Measurements from ENCODE around the gene HHATL.

The HHATL gene

GRCh38 chr3:42729404-42730145 is 27.0 kb upstream of the HHATL start:
- H3K4me3 ChIP-seq (ENCODE audit: low read depth, low read length) = no peak overlapping the region
- no peaks in the 10 kb centered on the region for H3K4me1 ChIP-seq (ENCODE audit: control insufficient read depth, insufficient read depth, low read length)
- CTCF ChIA-PET = interaction anchor here (0.6 kb wide), 1 partner anchor 9 kb away, joined by 4 read pairs; no protein-coding TSS in a partner anchor
- POLR2A ChIA-PET = no interaction called here
- H3K27ac ChIP-seq (ENCODE audit: extremely low read depth, low read depth, low read length) = no peak overlapping the region
- TF ChIP-seq ZNF76 (tag by site-specific recombination; IDR thresholded peaks at IDR 0.05; ENCODE audit: borderline replicate concordance, low read depth) = no peak
- TF ChIP-seq ZNF214 (tag by site-specific recombination; IDR thresholded peaks at IDR 0.05; ENCODE audit: borderline replicate concordance) = no peak
- TF ChIP-seq ZNF423 (tag by site-specific recombination; IDR thresholded peaks at IDR 0.05) = no peak
- no peak for TF ChIP-seq ZNF140 (tag by site-specific recombination; IDR thresholded peaks at IDR 0.05)
- TF ChIP-seq ZNF624 (tag by site-specific recombination; IDR thresholded peaks at IDR 0.05) = no peak
- TF ChIP-seq ZNF292 (tag by site-specific recombination; IDR thresholded peaks at IDR 0.05; ENCODE audit: borderline replicate concordance, low read depth) = no peak
- no peak for TF ChIP-seq ZFHX2 (tag by site-specific recombination; conservative IDR thresholded peaks at IDR 0.05)
- TF ChIP-seq ZNF239 (tag by site-specific recombination; IDR thresholded peaks at IDR 0.05) = no peak
- no peaks in the 10 kb centered on the region for H3K9me3 ChIP-seq (ENCODE audit: control insufficient read depth, insufficient read depth, low read depth, low read length)
- H3K36me3 ChIP-seq (ENCODE audit: control insufficient read depth in 2 of 2, insufficient read depth in 1 of 2, low read length in 2 of 2) = no peaks in the 10 kb centered on the region

GRCh38 chr3:42728668-42729364 is 26.2 kb upstream of the HHATL start:
- POLR2A ChIA-PET = no interaction called here
- CTCF ChIA-PET = interaction anchor here (0.6 kb wide), 1 partner anchor 10 kb away, joined by 4 read pairs; no protein-coding TSS in a partner anchor

DNA sequence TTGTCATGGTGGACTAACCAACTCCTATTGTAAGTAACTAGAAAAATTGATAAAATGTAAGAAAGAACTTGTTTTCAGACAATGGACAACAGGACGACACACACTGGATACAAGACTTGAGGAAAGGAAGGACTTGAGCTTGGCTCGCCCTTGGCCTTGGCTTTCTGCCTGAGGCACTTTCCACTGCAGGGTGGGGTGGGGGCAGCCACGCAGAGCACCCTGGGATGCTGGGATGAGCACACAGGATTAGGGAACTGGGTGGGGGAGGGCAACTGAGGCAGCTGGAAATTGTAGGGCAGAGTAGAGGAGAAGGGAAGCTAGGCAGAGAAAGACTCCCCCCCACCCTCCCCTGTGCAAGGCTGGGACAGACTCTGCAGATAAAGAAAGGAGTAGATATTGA is 25.5 kb upstream of the HHATL start:
- Histone ChIP-seq H3K27ac (ENCODE audit: extremely low read depth, low read depth, low read length) (no peak overlapping the region), H3K36me3 (ENCODE audit: control insufficient read depth in 2 of 2, insufficient read depth in 1 of 2, low read length in 2 of 2) (no peaks in the 10 kb centered on the region), H3K9me3 (ENCODE audit: control insufficient read depth, insufficient read depth, low read depth, low read length) (no peaks in the 10 kb centered on the region), H3K4me1 (ENCODE audit: control insufficient read depth, insufficient read depth, low read length) (no peaks in the 10 kb centered on the region), H3K4me3 (ENCODE audit: low read depth, low read length) (no peak overlapping the region)
- ChIA-PET POLR2A (no interaction called here), CTCF (no interaction called here)
- TF ChIP-seq ZNF677 (tag by site-specific recombination; IDR thresholded peaks at IDR 0.05) (no peak), ZBTB6 (tag by site-specific recombination; IDR thresholded peaks at IDR 0.05) (no peak), ZNF510 (tag by site-specific recombination; IDR thresholded peaks at IDR 0.05; ENCODE audit: insufficient replicate concordance) (no peak), KLF16 (tag by site-specific recombination; IDR thresholded peaks at IDR 0.05) (no peak), RBAK (tag by site-specific recombination; IDR thresholded peaks at IDR 0.05) (no peak), ZNF132 (tag by site-specific recombination; IDR thresholded peaks at IDR 0.05; ENCODE audit: borderline replicate concordance) (no peak), BCL11A (tag by site-specific recombination; IDR thresholded peaks at IDR 0.05; ENCODE audit: low read depth) (no peak), ZNF391 (tag by site-specific recombination; IDR thresholded peaks at IDR 0.05; ENCODE audit: borderline replicate concordance, low read depth) (no peak), ZSCAN18 (tag by site-specific recombination; IDR thresholded peaks at IDR 0.05) (no peak), ZNF549 (tag by site-specific recombination; IDR thresholded peaks at IDR 0.05) (no peak), ZBTB1 (tag by site-specific recombination; IDR thresholded peaks at IDR 0.05) (no peak), ZNF48 (tag by site-specific recombination; IDR thresholded peaks at IDR 0.05) (no peak), ZNF837 (tag by site-specific recombination; IDR thresholded peaks at IDR 0.05) (no peak), OVOL3 (tag by site-specific recombination; IDR thresholded peaks at IDR 0.05) (no peak)
- TF ChIP-seq, protein P1, sequence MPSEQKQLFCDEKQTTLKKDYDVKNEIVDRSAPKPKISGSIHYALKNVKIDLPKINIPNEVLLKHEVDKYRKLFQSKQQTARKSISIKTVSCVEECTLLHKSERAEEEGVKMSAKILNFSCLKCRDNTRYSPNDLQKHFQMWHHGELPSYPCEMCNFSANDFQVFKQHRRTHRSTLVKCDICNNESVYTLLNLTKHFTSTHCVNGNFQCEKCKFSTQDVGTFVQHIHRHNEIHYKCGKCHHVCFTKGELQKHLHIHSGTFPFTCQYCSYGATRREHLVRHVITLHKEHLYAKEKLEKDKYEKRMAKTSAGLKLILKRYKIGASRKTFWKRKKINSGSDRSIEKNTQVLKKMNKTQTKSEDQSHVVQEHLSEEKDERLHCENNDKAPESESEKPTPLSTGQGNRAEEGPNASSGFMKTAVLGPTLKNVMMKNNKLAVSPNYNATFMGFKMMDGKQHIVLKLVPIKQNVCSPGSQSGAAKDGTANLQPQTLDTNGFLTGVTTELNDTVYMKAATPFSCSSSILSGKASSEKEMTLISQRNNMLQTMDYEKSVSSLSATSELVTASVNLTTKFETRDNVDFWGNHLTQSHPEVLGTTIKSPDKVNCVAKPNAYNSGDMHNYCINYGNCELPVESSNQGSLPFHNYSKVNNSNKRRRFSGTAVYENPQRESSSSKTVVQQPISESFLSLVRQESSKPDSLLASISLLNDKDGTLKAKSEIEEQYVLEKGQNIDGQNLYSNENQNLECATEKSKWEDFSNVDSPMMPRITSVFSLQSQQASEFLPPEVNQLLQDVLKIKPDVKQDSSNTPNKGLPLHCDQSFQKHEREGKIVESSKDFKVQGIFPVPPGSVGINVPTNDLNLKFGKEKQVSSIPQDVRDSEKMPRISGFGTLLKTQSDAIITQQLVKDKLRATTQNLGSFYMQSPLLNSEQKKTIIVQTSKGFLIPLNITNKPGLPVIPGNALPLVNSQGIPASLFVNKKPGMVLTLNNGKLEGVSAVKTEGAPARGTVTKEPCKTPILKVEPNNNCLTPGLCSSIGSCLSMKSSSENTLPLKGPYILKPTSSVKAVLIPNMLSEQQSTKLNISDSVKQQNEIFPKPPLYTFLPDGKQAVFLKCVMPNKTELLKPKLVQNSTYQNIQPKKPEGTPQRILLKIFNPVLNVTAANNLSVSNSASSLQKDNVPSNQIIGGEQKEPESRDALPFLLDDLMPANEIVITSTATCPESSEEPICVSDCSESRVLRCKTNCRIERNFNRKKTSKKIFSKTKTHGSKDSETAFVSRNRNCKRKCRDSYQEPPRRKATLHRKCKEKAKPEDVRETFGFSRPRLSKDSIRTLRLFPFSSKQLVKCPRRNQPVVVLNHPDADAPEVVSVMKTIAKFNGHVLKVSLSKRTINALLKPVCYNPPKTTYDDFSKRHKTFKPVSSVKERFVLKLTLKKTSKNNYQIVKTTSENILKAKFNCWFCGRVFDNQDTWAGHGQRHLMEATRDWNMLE (tag by site-specific recombination; conservative IDR thresholded peaks at IDR 0.05; ENCODE audit: low read depth) = no peak

More at GRCh38 chr3:42728668-42729364, 26.2 kb upstream of the HHATL start:
- Histone ChIP-seq H3K4me1 (ENCODE audit: control insufficient read depth, insufficient read depth, low read length) (no peaks in the 10 kb centered on the region), H3K4me3 (ENCODE audit: low read depth, low read length) (no peak overlapping the region), H3K36me3 (ENCODE audit: control insufficient read depth in 2 of 2, insufficient read depth in 1 of 2, low read length in 2 of 2) (no peaks in the 10 kb centered on the region), H3K27ac (ENCODE audit: extremely low read depth, low read depth, low read length) (no peak overlapping the region), H3K9me3 (ENCODE audit: control insufficient read depth, insufficient read depth, low read depth, low read length) (no peaks in the 10 kb centered on the region)
- TF ChIP-seq ZNF341 (tag by site-specific recombination; IDR thresholded peaks at IDR 0.05; ENCODE audit: low read depth) (no peak), RBAK (tag by site-specific recombination; IDR thresholded peaks at IDR 0.05) (peak; percentile 79; the same call in 1 of the 2 replicates)
